Measurements from ENCODE around the gene HECA.

DNA sequence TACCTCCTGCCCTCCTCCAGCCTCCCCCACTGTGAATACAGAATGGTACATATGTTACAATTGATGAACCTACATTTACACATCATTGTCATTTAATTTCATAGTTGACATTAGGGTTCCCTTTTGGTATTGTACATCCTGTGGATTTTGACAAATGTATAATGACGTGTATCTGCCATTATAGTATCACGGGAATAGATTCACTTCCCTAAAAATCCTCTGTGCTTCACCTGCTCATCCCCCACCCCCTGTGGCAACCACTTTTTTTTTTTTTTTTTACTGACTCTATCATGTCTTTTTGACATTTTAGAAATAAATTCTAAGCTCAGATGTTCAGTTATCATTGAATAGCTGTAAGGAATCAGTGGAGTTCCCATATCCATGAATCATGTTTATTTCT is 30.4 kb downstream of the HECA start:
- TF ChIP-seq EZH2phosphoT487 (IDR thresholded peaks at IDR 0.05; ENCODE audit: insufficient read depth, low read depth): no peak
- TF ChIP-seq EZH2 (IDR thresholded peaks at IDR 0.05; ENCODE audit: insufficient read depth, poor library complexity, severe bottlenecking): no peak
